GM23338 (cell line): ENCODE results near the gene COL4A6. TPM values are rescaled to one million over a fixed set of nuclear protein-coding genes. Genes with fewer than 3 reads are reported as not detected.

Experiments
- ATAC-seq: fragments of 200-7000 bp; cut with Tn5 transposase; 3 replicates; pipeline ENCODE4 v1.9.1; 2020
- DNase-seq: peaks from one replicate; pipeline ENCODE4 v3.0.0-alpha.2; 2015; ENCODE audit warnings: low spot score
- H2AFZ ChIP-seq: fragments of 200-600 bp; sonication (generic); 2 replicates; pipeline ENCODE4 v1.8.0; 2016; ENCODE audit warnings: antibody characterized with exemption, mild to moderate bottlenecking, moderate library complexity
- H3F3A ChIP-seq: fragments of 200-600 bp; sonication (generic); replicated peaks from 2 replicates; pipeline ENCODE4 v1.8.0; 2017; ENCODE audit warnings: antibody characterized with exemption, mixed run types, low read depth
- H3K27ac ChIP-seq: fragments of 200-600 bp; sonication (generic); 2 replicates; pipeline ENCODE4 v1.6.1; 2016; ENCODE audit warnings: low read depth
- H3K27me3 ChIP-seq: fragments of 200-600 bp; sonication (generic); 2 replicates; pipeline ENCODE4 v1.8.0; 2016; ENCODE audit warnings: mild to moderate bottlenecking, mixed run types, moderate library complexity; ENCODE audit not compliant: insufficient read depth
- H3K36me3 ChIP-seq: fragments of 200-600 bp; sonication (generic); 2 replicates; pipeline ENCODE4 v1.8.0; 2016; ENCODE audit warnings: mild to moderate bottlenecking; ENCODE audit not compliant: insufficient read depth
- H3K4me1 ChIP-seq: fragments of 200-600 bp; sonication (generic); 2 replicates; pipeline ENCODE4 v1.8.0; 2016; ENCODE audit warnings: mild to moderate bottlenecking, moderate library complexity; ENCODE audit not compliant: insufficient read depth
- H3K4me2 ChIP-seq: fragments of 200-600 bp; sonication (generic); 2 replicates; pipeline ENCODE4 v1.7.1; 2017; ENCODE audit warnings: mixed run types
- H3K4me3 ChIP-seq: fragments of 200-600 bp; sonication (generic); 2 replicates; pipeline ENCODE4 v1.6.1; 2016; ENCODE audit warnings: mixed run types
- H3K79me2 ChIP-seq: fragments of 200-600 bp; sonication (generic); replicated peaks from 2 replicates; pipeline ENCODE4 v1.8.0; 2017; ENCODE audit warnings: mild to moderate bottlenecking; ENCODE audit not compliant: insufficient read depth
- H3K9me2 ChIP-seq: fragments of 200-600 bp; sonication (generic); 2 replicates; pipeline ENCODE4 v1.8.0; 2017; ENCODE audit not compliant: insufficient read depth
- H4K20me1 ChIP-seq: fragments of 200-600 bp; sonication (generic); replicated peaks from 2 replicates; pipeline ENCODE4 v1.8.0; 2017; ENCODE audit warnings: mild to moderate bottlenecking; ENCODE audit not compliant: insufficient read depth
- H3K27ac Mint-ChIP-seq: 2 replicates; pipeline ENCODE4 v1.8.0; 2020; ENCODE audit warnings: inconsistent platforms, mild to moderate bottlenecking, moderate library complexity, mixed read lengths
- H3K27me3 Mint-ChIP-seq: 3 replicates; pipeline ENCODE4 v1.8.0; 2022; ENCODE audit warnings: low read depth, mild to moderate bottlenecking, moderate library complexity, mixed read lengths, inconsistent platforms; ENCODE audit not compliant: insufficient read depth, poor library complexity
- H3K36me3 Mint-ChIP-seq: 3 replicates; pipeline ENCODE4 v1.8.0; 2021; ENCODE audit warnings: low read depth, mild to moderate bottlenecking, inconsistent platforms, moderate library complexity, mixed read lengths
- H3K4me1 Mint-ChIP-seq: 3 replicates; pipeline ENCODE4 v1.8.0; 2020; ENCODE audit warnings: mild to moderate bottlenecking, inconsistent platforms, mixed read lengths
- H3K4me3 Mint-ChIP-seq: 3 replicates; pipeline ENCODE4 v1.8.0; 2021; ENCODE audit warnings: moderate library complexity, mild to moderate bottlenecking, inconsistent platforms, mixed read lengths
- H3K9me3 Mint-ChIP-seq: 3 replicates; pipeline ENCODE4 v1.8.0; 2020; ENCODE audit warnings: moderate library complexity, mild to moderate bottlenecking, inconsistent platforms, mixed read lengths
- CREB1 ChIP-seq: fragments of 250-450 bp; sonication (Bioruptor Pico); IDR thresholded peaks from 2 replicates; pipeline ENCODE4 v1.5.0; 2020; ENCODE audit warnings: low read depth, mild to moderate bottlenecking, moderate library complexity
- EZH2 ChIP-seq: fragments of 200-600 bp; sonication (generic); IDR thresholded peaks from one replicate; pipeline ENCODE4 v1.8.0; 2017; ENCODE audit warnings: antibody characterized with exemption, mild to moderate bottlenecking, low read depth; ENCODE audit not compliant: unreplicated experiment
- EZH2phosphoT487 ChIP-seq: fragments of 200-600 bp; sonication (generic); IDR thresholded peaks from one replicate; pipeline ENCODE4 v1.8.1; 2018; ENCODE audit warnings: antibody characterized with exemption; ENCODE audit not compliant: unreplicated experiment
- JUNB ChIP-seq: IDR thresholded peaks from one replicate; pipeline ENCODE4 v1.6.1; 2016; ENCODE audit warnings: antibody characterized with exemption; ENCODE audit not compliant: unreplicated experiment
- NANOG ChIP-seq: IDR thresholded peaks from 2 replicates; pipeline ENCODE4 v1.6.1; 2016; ENCODE audit warnings: antibody characterized with exemption, borderline replicate concordance
- POLR2AphosphoS5 ChIP-seq: IDR thresholded peaks from 2 replicates; pipeline ENCODE4 v1.6.1; 2016; ENCODE audit warnings: antibody characterized with exemption, low read depth
- STAT1 ChIP-seq: IDR thresholded peaks from one replicate; pipeline ENCODE4 v1.6.1; 2016; ENCODE audit warnings: antibody characterized with exemption; ENCODE audit not compliant: unreplicated experiment
- ZNF114 ChIP-seq: fragments of 250-450 bp; sonication (Bioruptor Pico); IDR thresholded peaks from 2 replicates; pipeline ENCODE4 v1.5.0; 2020; ENCODE audit warnings: mild to moderate bottlenecking, moderate library complexity
- ZNF331 ChIP-seq: fragments of 250-450 bp; sonication (Bioruptor Pico); IDR thresholded peaks from 2 replicates; pipeline ENCODE4 v1.5.0; 2020; ENCODE audit warnings: low read depth, mild to moderate bottlenecking, moderate library complexity
- polyA plus RNA-seq: library from polyadenylated mRNA; unstranded; fragments of >200 nt; fragmentation: Nextera tagmentation; extraction: Ambion mirVana; gene quantifications from 2 replicates; pipeline ENCODE4 v1.2.1, GENCODE V29; 2016
- total RNA-seq: library from RNA; depleted of rRNA; stranded (reverse); fragments of >200 nt; shearing (Covaris generic); gene quantifications from 2 replicates; pipeline ENCODE4 v1.2.3, GENCODE V29; 2014
- TF ChIP-seq, protein P1 (sequence below): IDR thresholded peaks from one replicate; pipeline ENCODE4 v1.6.1; 2018; ENCODE audit warnings: antibody characterized with exemption; ENCODE audit not compliant: unreplicated experiment
- TF ChIP-seq, protein P2 (sequence below): fragments of 250-450 bp; sonication (Bioruptor Pico); IDR thresholded peaks from 2 replicates; pipeline ENCODE4 v1.5.0; 2020; ENCODE audit warnings: mild to moderate bottlenecking, moderate library complexity
- TF ChIP-seq, protein P3 (sequence below): IDR thresholded peaks from 2 replicates; pipeline ENCODE4 v1.6.1; 2016; ENCODE audit warnings: antibody characterized with exemption
- TF ChIP-seq, protein P4 (sequence below), 2 experiments: fragments of 200-600 bp in 1 of 2; sonication (generic) in 1 of 2; conservative IDR thresholded peaks; 2 replicates each; pipeline versions ENCODE4 v1.5.1 to v1.6.1; 2016 to 2017; ENCODE audit warnings: antibody characterized with exemption in 2 of 2, low read depth in 2 of 2, mild to moderate bottlenecking in 2 of 2, moderate library complexity in 1 of 2

COL4A6 gene
- total and polyA plus RNA-seq, 2 experiments from 2014 or later: 4.1 to 15.2 TPM

DNA sequence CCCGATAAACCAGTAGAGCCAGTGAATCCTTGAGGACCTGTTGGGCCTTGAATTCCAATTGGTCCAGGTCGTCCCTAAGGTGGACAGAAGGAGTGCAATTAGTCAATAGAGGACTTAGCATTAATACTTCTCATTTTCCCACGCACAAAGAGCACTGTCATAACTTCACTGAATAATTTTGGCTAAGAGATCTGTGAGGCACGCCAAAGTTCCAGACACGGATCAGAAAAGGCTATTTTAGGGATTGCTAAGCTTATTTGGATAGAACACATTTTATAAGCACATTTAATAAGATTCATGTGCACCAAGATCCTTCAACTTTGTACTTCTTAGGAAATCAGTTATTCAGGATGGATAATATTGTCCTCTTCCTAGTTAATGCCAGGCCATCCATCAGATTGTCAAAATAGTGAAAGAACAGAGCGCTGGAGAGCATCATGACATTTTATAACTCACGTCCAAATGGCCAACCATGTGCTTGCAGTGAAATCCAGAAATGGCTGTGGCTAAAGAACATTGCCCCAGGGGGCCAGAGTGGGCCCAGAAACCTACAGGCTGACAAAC is 216.8 kb downstream of the COL4A6 start:
- Mint-ChIP-seq H3K27ac (no peak overlapping the region), H3K27me3 (no peaks in the 10 kb centered on the region), H3K36me3 (no peaks in the 10 kb centered on the region), H3K4me1 (peaks cover 12% of the 10 kb centered on the region), H3K4me3 (no peak overlapping the region), H3K9me3 (no peaks in the 10 kb centered on the region)
- Histone ChIP-seq H3K36me3 (no peaks in the 10 kb centered on the region), H3K27ac (no peak overlapping the region), H2AFZ (no peak overlapping the region), H3K4me3 (no peak overlapping the region), H4K20me1 (no peaks in the 10 kb centered on the region), H3K4me1 (no peaks in the 10 kb centered on the region), H3K79me2 (no peaks in the 10 kb centered on the region), H3F3A (no peaks in the 10 kb centered on the region), H3K4me2 (no peak overlapping the region), H3K27me3 (no peaks in the 10 kb centered on the region), H3K9me2 (no peaks in the 10 kb centered on the region)
- ATAC-seq (no peak), DNase-seq (no peak)
- TF ChIP-seq ZNF114 (CRISPR knock-in tag) (no peak), CREB1 (CRISPR knock-in tag) (no peak), JUNB (no peak), STAT1 (no peak), POLR2AphosphoS5 (no peak), EZH2phosphoT487 (no peak), NANOG (no peak), ZNF331 (CRISPR knock-in tag) (no peak), EZH2 (no peak)
- TF ChIP-seq, protein P1, sequence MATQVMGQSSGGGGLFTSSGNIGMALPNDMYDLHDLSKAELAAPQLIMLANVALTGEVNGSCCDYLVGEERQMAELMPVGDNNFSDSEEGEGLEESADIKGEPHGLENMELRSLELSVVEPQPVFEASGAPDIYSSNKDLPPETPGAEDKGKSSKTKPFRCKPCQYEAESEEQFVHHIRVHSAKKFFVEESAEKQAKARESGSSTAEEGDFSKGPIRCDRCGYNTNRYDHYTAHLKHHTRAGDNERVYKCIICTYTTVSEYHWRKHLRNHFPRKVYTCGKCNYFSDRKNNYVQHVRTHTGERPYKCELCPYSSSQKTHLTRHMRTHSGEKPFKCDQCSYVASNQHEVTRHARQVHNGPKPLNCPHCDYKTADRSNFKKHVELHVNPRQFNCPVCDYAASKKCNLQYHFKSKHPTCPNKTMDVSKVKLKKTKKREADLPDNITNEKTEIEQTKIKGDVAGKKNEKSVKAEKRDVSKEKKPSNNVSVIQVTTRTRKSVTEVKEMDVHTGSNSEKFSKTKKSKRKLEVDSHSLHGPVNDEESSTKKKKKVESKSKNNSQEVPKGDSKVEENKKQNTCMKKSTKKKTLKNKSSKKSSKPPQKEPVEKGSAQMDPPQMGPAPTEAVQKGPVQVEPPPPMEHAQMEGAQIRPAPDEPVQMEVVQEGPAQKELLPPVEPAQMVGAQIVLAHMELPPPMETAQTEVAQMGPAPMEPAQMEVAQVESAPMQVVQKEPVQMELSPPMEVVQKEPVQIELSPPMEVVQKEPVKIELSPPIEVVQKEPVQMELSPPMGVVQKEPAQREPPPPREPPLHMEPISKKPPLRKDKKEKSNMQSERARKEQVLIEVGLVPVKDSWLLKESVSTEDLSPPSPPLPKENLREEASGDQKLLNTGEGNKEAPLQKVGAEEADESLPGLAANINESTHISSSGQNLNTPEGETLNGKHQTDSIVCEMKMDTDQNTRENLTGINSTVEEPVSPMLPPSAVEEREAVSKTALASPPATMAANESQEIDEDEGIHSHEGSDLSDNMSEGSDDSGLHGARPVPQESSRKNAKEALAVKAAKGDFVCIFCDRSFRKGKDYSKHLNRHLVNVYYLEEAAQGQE: no peak
- TF ChIP-seq, protein P2, sequence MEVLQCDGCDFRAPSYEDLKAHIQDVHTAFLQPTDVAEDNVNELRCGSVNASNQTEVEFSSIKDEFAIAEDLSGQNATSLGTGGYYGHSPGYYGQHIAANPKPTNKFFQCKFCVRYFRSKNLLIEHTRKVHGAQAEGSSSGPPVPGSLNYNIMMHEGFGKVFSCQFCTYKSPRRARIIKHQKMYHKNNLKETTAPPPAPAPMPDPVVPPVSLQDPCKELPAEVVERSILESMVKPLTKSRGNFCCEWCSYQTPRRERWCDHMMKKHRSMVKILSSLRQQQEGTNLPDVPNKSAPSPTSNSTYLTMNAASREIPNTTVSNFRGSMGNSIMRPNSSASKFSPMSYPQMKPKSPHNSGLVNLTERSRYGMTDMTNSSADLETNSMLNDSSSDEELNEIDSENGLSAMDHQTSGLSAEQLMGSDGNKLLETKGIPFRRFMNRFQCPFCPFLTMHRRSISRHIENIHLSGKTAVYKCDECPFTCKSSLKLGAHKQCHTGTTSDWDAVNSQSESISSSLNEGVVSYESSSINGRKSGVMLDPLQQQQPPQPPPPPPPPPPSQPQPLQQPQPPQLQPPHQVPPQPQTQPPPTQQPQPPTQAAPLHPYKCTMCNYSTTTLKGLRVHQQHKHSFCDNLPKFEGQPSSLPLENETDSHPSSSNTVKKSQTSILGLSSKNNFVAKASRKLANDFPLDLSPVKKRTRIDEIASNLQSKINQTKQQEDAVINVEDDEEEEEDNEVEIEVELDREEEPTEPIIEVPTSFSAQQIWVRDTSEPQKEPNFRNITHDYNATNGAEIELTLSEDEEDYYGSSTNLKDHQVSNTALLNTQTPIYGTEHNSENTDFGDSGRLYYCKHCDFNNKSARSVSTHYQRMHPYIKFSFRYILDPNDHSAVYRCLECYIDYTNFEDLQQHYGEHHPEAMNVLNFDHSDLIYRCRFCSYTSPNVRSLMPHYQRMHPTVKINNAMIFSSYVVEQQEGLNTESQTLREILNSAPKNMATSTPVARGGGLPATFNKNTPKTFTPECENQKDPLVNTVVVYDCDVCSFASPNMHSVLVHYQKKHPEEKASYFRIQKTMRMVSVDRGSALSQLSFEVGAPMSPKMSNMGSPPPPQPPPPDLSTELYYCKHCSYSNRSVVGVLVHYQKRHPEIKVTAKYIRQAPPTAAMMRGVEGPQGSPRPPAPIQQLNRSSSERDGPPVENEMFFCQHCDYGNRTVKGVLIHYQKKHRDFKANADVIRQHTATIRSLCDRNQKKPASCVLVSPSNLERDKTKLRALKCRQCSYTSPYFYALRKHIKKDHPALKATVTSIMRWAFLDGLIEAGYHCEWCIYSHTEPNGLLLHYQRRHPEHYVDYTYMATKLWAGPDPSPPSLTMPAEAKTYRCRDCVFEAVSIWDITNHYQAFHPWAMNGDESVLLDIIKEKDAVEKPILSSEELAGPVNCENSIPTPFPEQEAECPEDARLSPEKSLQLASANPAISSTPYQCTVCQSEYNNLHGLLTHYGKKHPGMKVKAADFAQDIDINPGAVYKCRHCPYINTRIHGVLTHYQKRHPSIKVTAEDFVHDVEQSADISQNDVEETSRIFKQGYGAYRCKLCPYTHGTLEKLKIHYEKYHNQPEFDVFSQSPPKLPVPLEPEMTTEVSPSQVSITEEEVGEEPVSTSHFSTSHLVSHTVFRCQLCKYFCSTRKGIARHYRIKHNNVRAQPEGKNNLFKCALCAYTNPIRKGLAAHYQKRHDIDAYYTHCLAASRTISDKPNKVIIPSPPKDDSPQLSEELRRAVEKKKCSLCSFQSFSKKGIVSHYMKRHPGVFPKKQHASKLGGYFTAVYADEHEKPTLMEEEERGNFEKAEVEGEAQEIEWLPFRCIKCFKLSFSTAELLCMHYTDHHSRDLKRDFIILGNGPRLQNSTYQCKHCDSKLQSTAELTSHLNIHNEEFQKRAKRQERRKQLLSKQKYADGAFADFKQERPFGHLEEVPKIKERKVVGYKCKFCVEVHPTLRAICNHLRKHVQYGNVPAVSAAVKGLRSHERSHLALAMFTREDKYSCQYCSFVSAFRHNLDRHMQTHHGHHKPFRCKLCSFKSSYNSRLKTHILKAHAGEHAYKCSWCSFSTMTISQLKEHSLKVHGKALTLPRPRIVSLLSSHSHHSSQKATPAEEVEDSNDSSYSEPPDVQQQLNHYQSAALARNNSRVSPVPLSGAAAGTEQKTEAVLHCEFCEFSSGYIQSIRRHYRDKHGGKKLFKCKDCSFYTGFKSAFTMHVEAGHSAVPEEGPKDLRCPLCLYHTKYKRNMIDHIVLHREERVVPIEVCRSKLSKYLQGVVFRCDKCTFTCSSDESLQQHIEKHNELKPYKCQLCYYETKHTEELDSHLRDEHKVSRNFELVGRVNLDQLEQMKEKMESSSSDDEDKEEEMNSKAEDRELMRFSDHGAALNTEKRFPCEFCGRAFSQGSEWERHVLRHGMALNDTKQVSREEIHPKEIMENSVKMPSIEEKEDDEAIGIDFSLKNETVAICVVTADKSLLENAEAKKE: no peak
- TF ChIP-seq, protein P3, sequence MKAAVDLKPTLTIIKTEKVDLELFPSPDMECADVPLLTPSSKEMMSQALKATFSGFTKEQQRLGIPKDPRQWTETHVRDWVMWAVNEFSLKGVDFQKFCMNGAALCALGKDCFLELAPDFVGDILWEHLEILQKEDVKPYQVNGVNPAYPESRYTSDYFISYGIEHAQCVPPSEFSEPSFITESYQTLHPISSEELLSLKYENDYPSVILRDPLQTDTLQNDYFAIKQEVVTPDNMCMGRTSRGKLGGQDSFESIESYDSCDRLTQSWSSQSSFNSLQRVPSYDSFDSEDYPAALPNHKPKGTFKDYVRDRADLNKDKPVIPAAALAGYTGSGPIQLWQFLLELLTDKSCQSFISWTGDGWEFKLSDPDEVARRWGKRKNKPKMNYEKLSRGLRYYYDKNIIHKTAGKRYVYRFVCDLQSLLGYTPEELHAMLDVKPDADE: no peak
- TF ChIP-seq, protein P4, sequence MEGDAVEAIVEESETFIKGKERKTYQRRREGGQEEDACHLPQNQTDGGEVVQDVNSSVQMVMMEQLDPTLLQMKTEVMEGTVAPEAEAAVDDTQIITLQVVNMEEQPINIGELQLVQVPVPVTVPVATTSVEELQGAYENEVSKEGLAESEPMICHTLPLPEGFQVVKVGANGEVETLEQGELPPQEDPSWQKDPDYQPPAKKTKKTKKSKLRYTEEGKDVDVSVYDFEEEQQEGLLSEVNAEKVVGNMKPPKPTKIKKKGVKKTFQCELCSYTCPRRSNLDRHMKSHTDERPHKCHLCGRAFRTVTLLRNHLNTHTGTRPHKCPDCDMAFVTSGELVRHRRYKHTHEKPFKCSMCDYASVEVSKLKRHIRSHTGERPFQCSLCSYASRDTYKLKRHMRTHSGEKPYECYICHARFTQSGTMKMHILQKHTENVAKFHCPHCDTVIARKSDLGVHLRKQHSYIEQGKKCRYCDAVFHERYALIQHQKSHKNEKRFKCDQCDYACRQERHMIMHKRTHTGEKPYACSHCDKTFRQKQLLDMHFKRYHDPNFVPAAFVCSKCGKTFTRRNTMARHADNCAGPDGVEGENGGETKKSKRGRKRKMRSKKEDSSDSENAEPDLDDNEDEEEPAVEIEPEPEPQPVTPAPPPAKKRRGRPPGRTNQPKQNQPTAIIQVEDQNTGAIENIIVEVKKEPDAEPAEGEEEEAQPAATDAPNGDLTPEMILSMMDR (conservative IDR thresholded peaks at IDR 0.05; ENCODE audit: low read depth in 2 of 2): no peak
